DND-41 (cell line): Measurements from ENCODE around the gene PIK3R6.

Source experiments
- ATAC-seq: fragments of 200-7000 bp; cut with Tn5 transposase; 3 replicates; pipeline ENCODE4 v1.9.1; 2021; ENCODE audit warnings: low read depth; ENCODE audit not compliant: insufficient read depth
- DNase-seq: peaks from one replicate; pipeline ENCODE4 v3.0.0-alpha.2; 2020
- H2AFZ ChIP-seq: 2 replicates; pipeline ENCODE4 v1.6.0; 2012; ENCODE audit warnings: low read depth, low read length
- H3K27ac ChIP-seq: 2 replicates; pipeline ENCODE4 v1.5.1; 2012; ENCODE audit warnings: low read length, inconsistent platforms
- H3K27me3 ChIP-seq: fragments of 200-600 bp; sonication (generic); 2 replicates; pipeline ENCODE4 v1.6.0; 2012; ENCODE audit warnings: low read length, mild to moderate bottlenecking, inconsistent platforms; ENCODE audit not compliant: insufficient read depth, poor library complexity
- H3K36me3 ChIP-seq: 2 replicates; pipeline ENCODE4 v1.5.1; 2012; ENCODE audit warnings: low read length, inconsistent platforms; ENCODE audit not compliant: insufficient read depth
- H3K4me1 ChIP-seq: 2 replicates; pipeline ENCODE4 v1.5.1; 2012; ENCODE audit warnings: mild to moderate bottlenecking, low read length; ENCODE audit not compliant: insufficient read depth
- H3K4me2 ChIP-seq: 2 replicates; pipeline ENCODE4 v1.6.0; 2012; ENCODE audit warnings: mild to moderate bottlenecking, moderate library complexity, low read length, inconsistent platforms; ENCODE audit not compliant: insufficient read depth
- H3K4me3 ChIP-seq, 2 experiments: fragments of 200-600 bp in 1 of 2; shearing (Covaris generic) in 1 of 2; 2 replicates each; pipeline ENCODE4 v1.5.1; 2012 to 2016; ENCODE audit warnings: inconsistent platforms in 2 of 2, low read length in 2 of 2, mild to moderate bottlenecking in 2 of 2, low read depth in 1 of 2, moderate library complexity in 1 of 2
- H3K79me2 ChIP-seq: 2 replicates; pipeline ENCODE4 v1.6.0; 2012; ENCODE audit warnings: low read length, inconsistent platforms; ENCODE audit not compliant: insufficient read depth
- H3K9ac ChIP-seq: 2 replicates; pipeline ENCODE4 v1.6.0; 2012; ENCODE audit warnings: low read depth, mild to moderate bottlenecking, inconsistent platforms, low read length, moderate library complexity
- H3K9me3 ChIP-seq: 2 replicates; pipeline ENCODE4 v1.5.1; 2012; ENCODE audit warnings: low read length, moderate library complexity, mild to moderate bottlenecking, inconsistent platforms; ENCODE audit not compliant: insufficient read depth, severe bottlenecking
- H4K20me1 ChIP-seq: 2 replicates; pipeline ENCODE4 v1.6.0; 2012; ENCODE audit warnings: low read length; ENCODE audit not compliant: insufficient read depth
- CTCF ChIP-seq: IDR thresholded peaks from 2 replicates; pipeline ENCODE4 v1.5.1; 2012; ENCODE audit warnings: borderline replicate concordance, low read length, moderate library complexity, mild to moderate bottlenecking; ENCODE audit not compliant: poor library complexity, severe bottlenecking; ENCODE audit errors: extremely low read depth
- EZH2 ChIP-seq: IDR thresholded peaks from 3 replicates; pipeline ENCODE4 v1.6.1; 2012; ENCODE audit warnings: borderline replicate concordance, low read depth, mild to moderate bottlenecking, moderate library complexity, low read length, inconsistent platforms; ENCODE audit not compliant: severe bottlenecking

PIK3R6 gene

GRCh38 chr17:8820311-8821010 is 47.0 kb downstream of the PIK3R6 start:
- TF ChIP-seq CTCF (no peak), EZH2 (no peak)
- no peak overlapping the region for H3K4me3 ChIP-seq
- H3K27me3 ChIP-seq, result no peaks in the 10 kb centered on the region
- H3K79me2 ChIP-seq, result no peaks in the 10 kb centered on the region
- peaks cover under 1% of the 10 kb centered on the region for H3K4me1 ChIP-seq
- no peak for ATAC-seq
- H4K20me1 ChIP-seq, result no peaks in the 10 kb centered on the region
- no peak overlapping the region for H3K4me2 ChIP-seq
- no peak overlapping the region for H3K9ac ChIP-seq
- no peak for DNase-seq
- H2AFZ ChIP-seq, result no peak overlapping the region
- H3K27ac ChIP-seq, result no peak overlapping the region
- peaks cover 46% of the 10 kb centered on the region for H3K36me3 ChIP-seq
- peaks cover 5% of the 10 kb centered on the region for H3K9me3 ChIP-seq

- no peak for DNase-seq
- Histone ChIP-seq H3K27me3 (no peaks in the 10 kb centered on the region), H3K36me3 (peaks cover 47% of the 10 kb centered on the region), H3K79me2 (no peaks in the 10 kb centered on the region), H3K9me3 (no peaks in the 10 kb centered on the region), H3K9ac (no peak overlapping the region), H3K27ac (no peak overlapping the region), H4K20me1 (no peaks in the 10 kb centered on the region), H2AFZ (no peak overlapping the region), H3K4me3 (no peak overlapping the region), H3K4me2 (no peak overlapping the region), H3K4me1 (no peaks in the 10 kb centered on the region)
- no peak for ATAC-seq
- TF ChIP-seq CTCF (no peak), EZH2 (no peak)
Measured at GRCh38 chr17:8818654-8819330, 48.7 kb downstream of the PIK3R6 start.

- no peaks in the 10 kb centered on the region for H3K9me3 ChIP-seq
- peak overlapping the region; percentile 27; the same call in 1 of the 2 replicates for H3K27ac ChIP-seq
- no peaks in the 10 kb centered on the region for H4K20me1 ChIP-seq
- H3K36me3 ChIP-seq, result peaks cover 40% of the 10 kb centered on the region
- TF ChIP-seq EZH2, result no peak
- TF ChIP-seq CTCF, result no peak
- H3K4me2 ChIP-seq, result no peak overlapping the region
- H3K79me2 ChIP-seq, result no peaks in the 10 kb centered on the region
- no peaks in the 10 kb centered on the region for H3K27me3 ChIP-seq
- H3K4me3 ChIP-seq, result no peak overlapping the region
- H3K9ac ChIP-seq, result no peak overlapping the region
- no peak overlapping the region for H2AFZ ChIP-seq
- ATAC-seq (no peak), DNase-seq (no peak)
- H3K4me1 ChIP-seq, result no peaks in the 10 kb centered on the region
Measured at GRCh38 chr17:8818047-8818446, 49.4 kb downstream of the PIK3R6 start.
